Measurements from ENCODE around the gene SAYSD1.

Gene SAYSD1

DNA sequence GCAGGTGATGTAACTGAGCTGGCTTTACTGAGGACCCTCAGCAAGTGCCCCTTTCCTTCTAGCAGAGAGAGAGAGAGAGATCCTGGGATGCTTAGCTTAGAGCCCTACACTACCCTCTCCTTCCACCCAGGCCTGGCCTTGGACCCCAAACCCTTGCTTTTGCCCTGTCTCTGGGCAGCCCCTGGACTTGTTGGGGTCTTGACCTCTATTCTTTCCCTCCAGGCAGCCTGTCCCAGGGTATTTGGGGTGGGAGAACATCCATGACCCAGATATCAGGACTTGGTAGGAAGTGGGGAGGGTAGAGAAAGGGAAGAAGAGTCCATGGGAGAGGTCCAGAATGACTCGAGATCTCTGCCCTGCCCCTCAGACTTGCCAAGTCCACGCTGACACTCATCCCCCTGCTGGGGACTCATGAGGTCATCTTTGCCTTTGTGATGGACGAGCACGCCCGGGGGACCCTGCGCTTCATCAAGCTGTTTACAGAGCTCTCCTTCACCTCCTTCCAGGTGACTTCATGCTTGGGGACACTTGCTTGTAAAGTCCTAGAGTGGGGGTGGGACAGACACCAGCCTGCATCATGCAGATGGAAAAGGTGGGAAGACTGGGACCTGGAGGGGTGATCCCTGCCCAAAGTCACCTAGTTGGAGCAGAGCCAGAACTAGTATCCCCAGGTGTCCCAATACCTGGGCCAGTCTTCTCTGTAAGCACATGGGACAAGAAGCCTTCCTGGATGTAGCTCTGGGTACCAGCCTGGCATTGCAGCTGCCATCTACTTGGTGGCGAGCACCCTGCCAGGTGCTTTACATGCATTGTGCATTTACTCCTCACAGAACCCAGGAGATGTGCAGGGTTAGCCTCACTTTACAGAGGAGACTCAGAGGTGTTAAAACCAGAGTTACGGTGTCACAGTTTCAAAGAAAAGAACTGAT, 35.5 kb downstream of the SAYSD1 start:
- DNase-seq (ENCODE audit: low read depth, low spot score) = no peak

DNA sequence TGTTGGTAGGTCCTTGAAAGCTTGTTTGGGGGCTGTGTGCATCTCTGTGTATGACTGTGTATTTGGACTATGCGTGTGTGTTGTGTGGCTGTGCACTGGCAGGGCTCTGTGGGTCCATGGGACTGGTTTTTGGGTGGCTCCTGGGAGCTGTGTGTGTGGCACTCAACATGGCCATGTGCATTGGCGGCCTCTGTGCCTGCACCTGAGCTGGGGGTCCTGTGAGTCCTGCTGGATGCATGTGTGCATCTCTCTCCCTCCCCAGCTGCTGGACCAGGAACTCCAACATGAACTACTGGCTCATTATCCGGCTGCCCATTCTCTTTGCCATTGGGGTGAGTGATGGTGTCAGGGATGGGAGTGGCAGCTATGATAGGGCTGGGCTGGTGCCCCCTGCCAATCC, 36.3 kb downstream of the SAYSD1 start:
- no peak for DNase-seq (ENCODE audit: low read depth, low spot score)

GRCh38 chr6:39077882-39078594, 36.9 kb downstream of the SAYSD1 start:
- no peak for DNase-seq (ENCODE audit: low read depth, low spot score)

DNA sequence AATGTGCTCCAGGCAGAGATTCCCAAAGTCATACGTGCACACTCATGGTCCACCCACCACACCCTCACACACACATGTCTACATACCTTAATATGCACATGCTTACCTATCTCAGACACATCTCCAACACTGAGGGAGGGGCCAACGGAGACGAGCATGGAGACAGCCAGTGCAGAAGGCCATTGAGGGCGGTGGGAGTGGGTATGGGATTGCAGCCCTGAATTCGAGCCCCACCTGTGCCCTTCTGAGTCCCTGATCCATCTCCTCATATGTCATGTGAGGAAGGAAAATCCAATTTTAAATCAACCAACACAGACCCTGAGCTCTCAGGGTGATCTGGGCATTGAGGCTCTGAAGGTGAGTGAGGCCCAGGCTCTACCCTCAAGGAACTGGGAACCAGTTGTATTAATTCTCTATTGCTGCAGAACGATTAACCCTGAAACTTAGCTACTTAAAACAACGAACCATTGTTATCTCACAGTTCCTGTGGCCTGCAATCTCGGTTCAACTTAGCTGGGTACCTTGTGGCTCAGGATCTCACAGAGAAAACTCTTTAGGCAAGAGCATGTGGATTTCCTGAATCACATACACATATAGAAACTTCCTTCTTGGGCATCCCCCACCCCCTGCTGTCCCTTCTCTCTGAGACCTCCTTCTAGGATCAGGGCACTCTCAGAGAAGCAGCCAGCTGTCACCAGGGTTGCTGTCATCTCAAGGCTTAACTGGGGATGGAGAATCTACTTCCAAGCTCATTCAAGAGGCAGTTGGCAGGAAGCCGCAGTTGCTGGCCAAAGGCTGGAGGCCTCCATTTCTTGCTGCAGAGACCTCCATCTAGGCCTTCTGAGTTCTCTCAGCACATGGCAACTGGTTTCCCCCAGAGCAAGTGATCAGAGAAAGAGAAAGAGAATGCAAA, 38.1 kb downstream of the SAYSD1 start:
- no peak for DNase-seq (ENCODE audit: low read depth, low spot score)

- DNase-seq (ENCODE audit: low read depth, low spot score) = no peak
These were observed 39.0 kb downstream of the SAYSD1 start for GRCh38 chr6:39075807-39076622.

DNA sequence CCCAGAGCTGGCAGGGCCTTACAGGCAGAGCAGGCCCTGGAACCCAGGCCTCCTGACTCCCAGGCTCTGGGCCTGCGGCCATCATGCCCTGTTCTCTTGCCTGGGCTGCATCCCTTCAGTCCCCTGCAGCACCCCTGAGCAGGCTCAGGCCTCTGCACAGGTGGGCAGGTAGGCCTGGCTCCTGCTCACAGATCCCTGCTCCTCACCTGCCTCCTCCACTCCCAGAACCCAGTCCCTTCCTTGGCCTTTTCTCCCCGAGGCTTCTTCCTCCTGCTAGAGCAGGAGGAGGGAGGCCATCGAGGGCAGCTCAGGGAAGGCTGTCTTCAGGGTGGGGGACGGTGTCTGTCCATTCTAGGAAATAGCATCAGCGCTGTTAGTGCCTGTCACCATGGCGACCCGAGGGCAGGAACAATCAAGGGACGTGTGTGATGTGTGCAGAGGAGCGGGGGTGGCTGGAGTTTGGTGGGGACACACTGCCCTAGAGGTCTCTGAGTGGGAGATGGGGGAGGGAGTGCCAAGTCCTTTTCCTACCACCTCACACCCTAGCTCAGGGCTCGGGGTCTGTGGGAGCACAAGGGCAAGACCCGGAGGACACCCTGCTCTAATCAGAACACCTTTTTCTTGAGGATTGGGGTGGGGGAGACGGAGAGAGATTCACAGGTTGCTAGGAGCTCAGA, 39.8 kb downstream of the SAYSD1 start:
- no peak for DNase-seq (ENCODE audit: low read depth, low spot score)

GRCh38 chr6:39074486-39074885, 40.5 kb downstream of the SAYSD1 start:
- DNase-seq (ENCODE audit: low read depth, low spot score) = no peak

DNA sequence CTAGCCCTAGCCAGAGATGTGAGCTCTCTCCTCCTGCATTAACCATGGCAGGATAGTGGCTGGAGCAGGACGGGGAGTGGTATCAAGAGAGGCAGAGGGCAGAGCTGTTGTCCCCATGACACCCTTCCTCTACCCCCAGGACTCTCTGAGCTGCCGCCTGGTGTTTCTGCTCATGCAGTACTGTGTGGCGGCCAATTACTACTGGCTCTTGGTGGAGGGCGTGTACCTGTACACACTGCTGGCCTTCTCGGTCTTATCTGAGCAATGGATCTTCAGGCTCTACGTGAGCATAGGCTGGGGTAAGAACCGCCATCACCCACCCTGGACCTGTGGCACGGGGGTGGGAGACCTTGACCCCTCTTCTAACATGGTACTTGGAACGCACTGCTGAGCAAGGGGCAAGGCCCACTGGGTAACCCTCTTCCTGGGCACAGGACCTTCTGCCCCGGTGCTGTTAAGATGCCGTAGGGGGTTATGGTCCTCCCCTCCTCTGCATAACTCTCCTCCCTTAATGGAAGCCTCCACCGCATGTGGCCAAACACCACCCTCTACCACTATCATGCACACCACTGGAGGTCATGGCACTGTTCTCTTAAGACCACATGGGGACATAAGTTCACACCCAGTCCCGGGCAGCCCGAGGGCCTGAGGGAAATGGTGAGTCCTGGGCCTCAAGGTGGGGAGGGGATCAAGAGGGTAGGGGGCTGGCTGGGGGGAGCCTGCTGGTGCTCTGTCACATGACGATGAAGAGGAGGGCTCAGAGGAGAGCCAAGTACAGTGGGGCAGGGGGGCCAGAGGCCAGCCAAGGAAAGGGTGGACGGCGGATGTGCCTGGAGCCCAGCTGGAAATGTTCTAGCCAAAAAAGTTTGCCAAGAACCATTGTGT, 41.3 kb downstream of the SAYSD1 start:
- no peak for DNase-seq (ENCODE audit: low read depth, low spot score)

- no peak for DNase-seq (ENCODE audit: low read depth, low spot score)
These were observed 42.2 kb downstream of the SAYSD1 start for GRCh38 chr6:39072830-39073229.

DNA sequence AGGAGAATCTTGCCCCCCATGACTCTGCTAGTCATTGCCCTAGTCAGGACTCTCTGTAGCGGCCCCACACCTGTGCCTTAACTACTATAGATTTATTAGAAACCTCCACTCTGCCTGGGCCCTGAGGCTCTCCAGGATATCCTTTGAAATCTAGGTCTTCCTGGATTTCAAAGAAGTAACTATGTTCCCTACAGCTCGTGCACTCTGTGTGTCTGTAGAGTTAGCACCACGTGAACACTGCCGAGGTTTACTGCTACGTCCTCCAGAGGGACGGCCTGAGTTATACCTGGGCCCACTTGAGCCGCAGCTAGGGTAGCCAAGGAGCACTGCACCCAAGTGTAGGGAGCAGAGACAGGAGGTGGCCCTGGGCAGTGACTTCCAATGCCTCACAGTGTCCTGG, 46.6 kb downstream of the SAYSD1 start:
- no peak for DNase-seq (ENCODE audit: low read depth, low spot score)

- no peak for DNase-seq (ENCODE audit: low read depth, low spot score)
These were observed 49.4 kb downstream of the SAYSD1 start for GRCh38 chr6:39065561-39065960.

GRCh38 chr6:39063526-39063925, 51.5 kb downstream of the SAYSD1 start:
- DNase-seq (ENCODE audit: low read depth, low spot score) = no peak

DNA sequence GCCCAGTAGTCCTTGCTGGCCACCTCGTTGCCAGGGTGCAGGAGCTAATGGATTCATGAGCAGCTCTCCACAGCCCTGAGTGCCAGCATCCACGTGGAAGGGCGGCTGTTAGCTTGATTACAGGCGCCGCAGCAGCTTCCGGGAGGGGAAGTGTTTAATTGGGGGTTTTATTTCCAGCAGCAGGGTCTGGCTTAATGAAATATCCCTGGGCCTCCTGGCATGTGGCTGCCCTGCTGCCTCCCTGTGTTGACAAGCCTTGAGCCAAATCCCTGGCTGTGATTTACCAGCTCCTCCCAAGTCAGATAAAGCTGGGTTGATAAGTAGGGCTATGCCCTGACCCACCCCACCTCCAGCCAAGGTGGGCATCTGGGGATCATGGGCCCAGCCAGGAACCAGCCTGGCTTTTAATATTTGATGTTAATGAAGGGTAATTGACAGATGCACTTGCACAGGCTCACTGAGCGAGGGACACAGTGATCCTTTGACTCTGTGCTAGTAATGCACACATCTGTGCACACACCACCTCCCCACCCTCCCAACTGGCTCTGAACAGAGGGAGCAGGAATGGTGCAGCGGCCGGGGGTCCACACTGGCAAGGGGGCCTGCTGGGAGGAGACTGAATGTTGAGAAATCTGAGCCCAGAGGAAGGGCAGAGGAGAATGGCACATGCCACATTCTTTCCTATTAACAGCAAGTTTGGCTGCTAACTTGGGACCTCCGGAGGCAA, 52.8 kb downstream of the SAYSD1 start:
- no peak for DNase-seq (ENCODE audit: low read depth, low spot score)

DNA sequence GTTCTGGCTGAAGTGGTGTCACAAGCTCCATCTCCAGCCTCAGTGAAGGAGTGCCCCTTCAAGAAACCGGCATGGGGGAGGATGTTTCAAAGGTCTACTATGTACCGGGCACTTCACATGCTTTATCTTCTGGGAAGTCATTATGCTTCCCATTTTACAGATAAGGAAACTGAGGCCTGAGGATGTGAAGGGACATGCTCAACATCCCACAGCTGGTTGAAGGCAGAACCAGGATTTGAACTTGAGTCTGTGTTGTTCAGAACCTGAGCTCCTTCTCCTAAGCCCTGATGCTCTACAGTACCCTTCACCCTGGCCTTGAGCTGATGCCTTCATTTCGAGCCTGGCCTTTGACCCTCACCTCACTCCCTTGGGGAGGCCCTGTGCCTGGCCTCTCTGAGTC, 53.4 kb downstream of the SAYSD1 start:
- no peak for DNase-seq (ENCODE audit: low read depth, low spot score)

GRCh38 chr6:39061182-39061581, 53.8 kb downstream of the SAYSD1 start:
- no peak for DNase-seq (ENCODE audit: low read depth, low spot score)

- no peak for DNase-seq (ENCODE audit: low read depth, low spot score)
These were observed 54.4 kb downstream of the SAYSD1 start for GRCh38 chr6:39060467-39061160.

DNA sequence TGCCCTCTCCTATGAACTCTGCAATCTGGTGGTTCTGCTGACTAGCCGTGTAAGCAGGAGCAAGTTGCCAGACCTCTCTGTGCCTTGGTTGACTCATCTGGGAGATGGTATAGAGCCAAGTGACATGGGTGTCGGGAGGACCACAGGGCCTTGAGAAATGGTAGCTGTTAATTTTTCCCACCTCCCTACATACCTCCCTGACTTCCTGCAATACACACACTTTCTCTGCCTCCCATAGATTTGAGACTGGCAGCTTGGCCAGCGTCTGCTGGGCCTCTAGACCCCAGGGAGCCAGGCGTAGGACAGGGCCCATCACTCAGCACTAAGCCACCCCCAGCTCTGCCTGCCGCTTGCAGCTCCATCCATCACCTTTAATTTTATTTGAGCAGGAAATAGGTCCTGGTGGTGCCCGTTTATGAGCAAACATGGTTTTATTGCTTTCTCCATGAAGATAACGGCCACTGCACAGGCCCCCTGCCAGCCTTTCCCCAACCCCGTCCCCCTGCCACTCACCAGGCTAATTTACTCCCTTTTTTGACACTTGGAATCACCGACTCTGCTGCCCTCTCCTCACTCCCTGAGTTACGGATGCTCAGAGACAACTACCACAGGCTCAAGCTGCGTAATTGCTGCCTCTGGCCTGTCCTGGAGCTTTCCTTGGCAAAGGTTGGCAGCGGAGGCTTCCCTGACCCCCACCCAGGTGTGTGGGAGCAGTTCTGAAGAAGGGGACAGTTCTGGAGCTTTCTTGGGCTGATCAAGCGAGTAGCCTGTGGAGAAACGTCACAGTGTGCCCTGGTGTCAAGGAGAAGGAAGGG, 55.3 kb downstream of the SAYSD1 start:
- DNase-seq (ENCODE audit: low read depth, low spot score) = no peak

Measured in brain pericyte (primary cell).